Activated CD8-positive, alpha-beta T cell treated with anti-CD3 and anti-CD28 coated beads for 36 hours (primary cell): ENCODE results near the gene TMEM151B. TPM values are rescaled to one million over a fixed set of nuclear protein-coding genes. Genes with fewer than 3 reads are reported as not detected.

Source experiments
- ATAC-seq: fragments of 200-7000 bp; cut with Tn5 transposase; one replicate; pipeline ENCODE4 v1.10.0; 2021; ENCODE audit warnings: mild to moderate bottlenecking, moderate library complexity
- CTCF ChIA-PET: fragments of 350-600 bp; sonication (Branson Sonifier 250); formaldehyde crosslinking; loops from one replicate; lab custom pipeline; 2021; ENCODE audit warnings: antibody characterized with exemption; lab: Charles Lee
- POLR2A ChIA-PET: fragments of 350-600 bp; sonication (Branson Sonifier 250); formaldehyde crosslinking; loops from one replicate; lab custom pipeline; 2021; ENCODE audit warnings: antibody characterized with exemption; lab: Charles Lee
- DNase-seq: peaks from one replicate; pipeline ENCODE4 v3.0.0-alpha.2; 2020
- H3K27ac Mint-ChIP-seq: one replicate; pipeline ENCODE4 v1.8.0; 2021; ENCODE audit warnings: mild to moderate bottlenecking, mixed read lengths
- H3K27me3 Mint-ChIP-seq: one replicate; pipeline ENCODE4 v1.8.0; 2021; ENCODE audit warnings: mixed read lengths
- H3K36me3 Mint-ChIP-seq: one replicate; pipeline ENCODE4 v1.8.0; 2021; ENCODE audit warnings: low read depth, mixed read lengths
- H3K4me1 Mint-ChIP-seq: one replicate; pipeline ENCODE4 v1.8.0; 2021; ENCODE audit warnings: low read depth, mixed read lengths
- H3K4me3 Mint-ChIP-seq: one replicate; pipeline ENCODE4 v1.8.0; 2021; ENCODE audit warnings: mild to moderate bottlenecking, moderate library complexity, mixed read lengths
- H3K9me3 Mint-ChIP-seq: one replicate; pipeline ENCODE4 v1.8.0; 2021; ENCODE audit warnings: mixed read lengths
- intact Hi-C: fragments of 100-400 bp; cut with micrococcal nuclease; formaldehyde crosslinking; loops from one replicate; pipeline ENCODE4 v1.10.0; 2022
- total RNA-seq, 2 experiments: library from RNA; stranded (reverse); gene quantifications; one replicate each; pipeline ENCODE4 v1.2.3, GENCODE V29; 2021
- TF ChIP-seq, protein P1 (sequence below): fragments of 200-600 bp; IDR thresholded peaks from one replicate; pipeline ENCODE4 v1.8.0; 2022; ENCODE audit warnings: antibody characterized with exemption, mild to moderate bottlenecking

TMEM151B gene
- total RNA-seq, 2 experiments from 2014 or later, result 0.05 TPM; not detected in 1

DNA sequence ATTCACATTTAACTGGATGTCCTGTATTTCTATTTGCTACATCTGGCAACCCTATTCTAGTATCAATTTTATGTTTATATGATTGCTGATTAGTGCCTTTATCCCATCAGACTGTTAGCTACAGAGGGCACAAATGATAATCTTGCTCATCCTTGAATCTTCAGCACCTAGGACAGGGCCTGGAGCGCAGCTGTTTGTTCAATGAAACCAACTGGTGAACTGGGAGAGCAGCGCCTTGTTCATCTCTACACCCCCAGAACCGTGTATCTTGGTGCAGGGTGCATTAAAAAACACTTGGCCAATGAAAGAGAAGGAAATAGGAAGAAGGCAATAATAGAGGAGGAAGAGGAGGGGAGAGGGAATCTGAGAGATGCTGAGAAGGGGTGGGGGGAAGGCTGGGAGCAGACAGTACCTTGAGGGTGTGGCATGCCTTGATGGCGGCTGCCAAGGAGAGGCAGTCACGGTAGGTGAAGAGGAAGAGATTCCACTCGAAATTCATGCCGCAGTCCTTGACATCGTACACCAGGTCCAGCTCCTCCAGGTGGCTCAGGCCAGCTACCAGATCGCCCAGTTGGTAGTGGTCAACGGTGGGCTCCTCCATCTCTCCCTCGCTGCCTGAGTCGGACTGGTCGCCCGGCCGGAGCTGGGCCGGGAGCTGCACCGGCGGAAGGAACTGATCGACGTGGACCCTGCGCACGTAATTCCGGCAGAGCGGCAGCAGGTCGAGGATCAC is 15.5 kb downstream of the TMEM151B start:
- ChIA-PET POLR2A (interaction anchor here (1.1 kb wide), 1 partner anchor 15 kb away, joined by 3 read pairs; no protein-coding TSS in a partner anchor), CTCF (interaction anchor here (0.6 to 1.6 kb wide), 3 partner anchors 18 to 19 kb away, joined by 3 to 4 read pairs (median 3); no protein-coding TSS in a partner anchor)
- Mint-ChIP-seq H3K27me3 (peaks cover 37% of the 10 kb centered on the region), H3K9me3 (no peaks in the 10 kb centered on the region), H3K4me1 (no peaks in the 10 kb centered on the region), H3K4me3 (no peak overlapping the region), H3K36me3 (no peaks in the 10 kb centered on the region), H3K27ac (no peak overlapping the region)
- intact Hi-C loops, result no loop called here
- DNase-seq (no peak), ATAC-seq (no peak)
- TF ChIP-seq, protein P1, sequence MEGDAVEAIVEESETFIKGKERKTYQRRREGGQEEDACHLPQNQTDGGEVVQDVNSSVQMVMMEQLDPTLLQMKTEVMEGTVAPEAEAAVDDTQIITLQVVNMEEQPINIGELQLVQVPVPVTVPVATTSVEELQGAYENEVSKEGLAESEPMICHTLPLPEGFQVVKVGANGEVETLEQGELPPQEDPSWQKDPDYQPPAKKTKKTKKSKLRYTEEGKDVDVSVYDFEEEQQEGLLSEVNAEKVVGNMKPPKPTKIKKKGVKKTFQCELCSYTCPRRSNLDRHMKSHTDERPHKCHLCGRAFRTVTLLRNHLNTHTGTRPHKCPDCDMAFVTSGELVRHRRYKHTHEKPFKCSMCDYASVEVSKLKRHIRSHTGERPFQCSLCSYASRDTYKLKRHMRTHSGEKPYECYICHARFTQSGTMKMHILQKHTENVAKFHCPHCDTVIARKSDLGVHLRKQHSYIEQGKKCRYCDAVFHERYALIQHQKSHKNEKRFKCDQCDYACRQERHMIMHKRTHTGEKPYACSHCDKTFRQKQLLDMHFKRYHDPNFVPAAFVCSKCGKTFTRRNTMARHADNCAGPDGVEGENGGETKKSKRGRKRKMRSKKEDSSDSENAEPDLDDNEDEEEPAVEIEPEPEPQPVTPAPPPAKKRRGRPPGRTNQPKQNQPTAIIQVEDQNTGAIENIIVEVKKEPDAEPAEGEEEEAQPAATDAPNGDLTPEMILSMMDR, result no peak

DNA sequence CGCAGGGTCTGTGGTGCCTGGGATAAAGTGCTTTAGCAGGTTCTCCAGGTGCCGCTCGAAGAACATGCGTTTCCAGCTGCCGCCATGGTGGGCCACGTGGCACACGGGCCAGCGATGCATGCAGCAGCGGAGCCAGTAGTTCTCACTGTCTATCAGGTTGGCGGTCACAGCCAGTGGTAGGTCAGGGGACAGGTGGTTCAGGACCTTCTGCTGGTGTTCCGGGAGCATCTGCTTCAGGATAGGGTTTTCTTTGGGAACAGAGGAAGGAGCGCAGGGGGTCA is 16.0 kb downstream of the TMEM151B start:
- Mint-ChIP-seq H3K4me1 (no peaks in the 10 kb centered on the region), H3K4me3 (no peak overlapping the region), H3K36me3 (no peaks in the 10 kb centered on the region), H3K27me3 (peaks cover 40% of the 10 kb centered on the region), H3K9me3 (no peaks in the 10 kb centered on the region), H3K27ac (no peak overlapping the region)
- ATAC-seq, result no peak
- DNase-seq, result no peak
- TF ChIP-seq, protein P1, result no peak
- intact Hi-C loops, result no loop called here
- CTCF ChIA-PET, result interaction anchor here (1.4 kb wide), 1 partner anchor 19 kb away, joined by 4 read pairs; no protein-coding TSS in a partner anchor
- POLR2A ChIA-PET, result no interaction called here

DNA sequence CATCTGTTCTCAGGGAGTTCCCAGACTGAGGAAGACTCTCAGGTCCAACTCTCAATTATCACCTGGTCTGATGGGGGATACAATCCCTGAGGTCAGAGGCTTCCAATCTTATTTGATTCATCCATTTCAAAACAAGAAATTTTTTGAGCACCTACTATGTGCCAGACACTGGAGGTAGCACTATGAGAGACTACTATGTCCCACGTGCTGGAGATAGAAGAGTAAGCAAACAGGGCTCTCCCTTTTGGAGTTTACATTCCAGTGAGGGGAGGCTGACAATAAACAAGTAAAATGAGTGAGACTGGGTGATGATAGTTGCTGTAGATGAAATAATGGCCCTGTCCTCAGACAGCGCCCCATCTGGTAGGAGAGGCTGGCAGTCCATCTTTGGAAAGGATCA is 16.5 kb downstream of the TMEM151B start:
- CTCF ChIA-PET, result interaction anchor here (1.4 kb wide), 1 partner anchor 18 kb away, joined by 4 read pairs; no protein-coding TSS in a partner anchor
- H3K27me3 Mint-ChIP-seq, result peaks cover 44% of the 10 kb centered on the region
- intact Hi-C loops, result no loop called here
- no peak overlapping the region for H3K27ac Mint-ChIP-seq
- TF ChIP-seq, protein P1, result no peak
- no peaks in the 10 kb centered on the region for H3K4me1 Mint-ChIP-seq
- POLR2A ChIA-PET, result no interaction called here
- no peak overlapping the region for H3K4me3 Mint-ChIP-seq
- DNase-seq (no peak), ATAC-seq (no peak)
- no peaks in the 10 kb centered on the region for H3K36me3 Mint-ChIP-seq
- no peaks in the 10 kb centered on the region for H3K9me3 Mint-ChIP-seq

DNA sequence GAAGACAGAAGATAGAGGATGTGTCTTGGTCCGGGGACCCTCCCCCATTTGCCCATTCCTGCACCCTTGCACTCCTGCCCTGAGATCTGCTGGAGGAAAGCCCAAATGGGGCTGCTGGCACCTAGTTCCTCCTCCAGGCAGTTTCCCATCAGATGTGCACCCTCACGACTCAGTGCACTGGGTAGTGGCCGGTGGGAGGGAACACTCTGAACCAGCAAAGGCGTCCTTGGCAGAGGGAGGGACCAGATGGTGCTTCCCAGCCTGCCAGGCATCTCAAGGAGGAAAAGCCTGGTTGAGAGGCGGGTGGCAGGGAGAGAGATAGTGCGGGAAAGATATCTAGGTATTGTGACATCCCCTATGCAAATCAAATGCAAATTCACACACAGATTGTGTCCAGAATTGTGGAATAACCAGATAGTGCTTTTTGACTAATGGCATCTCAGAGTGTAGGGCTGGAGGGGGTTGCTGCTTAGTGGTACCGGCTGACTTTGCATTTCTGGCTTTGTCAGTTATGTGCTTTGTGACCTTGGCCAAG is 19.5 kb downstream of the TMEM151B start:
- TF ChIP-seq, protein P1, result no peak
- POLR2A ChIA-PET, result interaction anchor here (0.5 kb wide), 1 partner anchor 17 kb away, joined by 3 read pairs; no protein-coding TSS in a partner anchor
- H3K36me3 Mint-ChIP-seq, result no peaks in the 10 kb centered on the region
- intact Hi-C loops, result no loop called here
- H3K4me3 Mint-ChIP-seq, result no peak overlapping the region
- DNase-seq (no peak), ATAC-seq (no peak)
- peaks cover 49% of the 10 kb centered on the region for H3K27me3 Mint-ChIP-seq
- H3K27ac Mint-ChIP-seq, result no peak overlapping the region
- no peaks in the 10 kb centered on the region for H3K9me3 Mint-ChIP-seq
- CTCF ChIA-PET, result interaction anchor here (1.8 kb wide), 1 partner anchor 21 kb away, joined by 5 read pairs; no protein-coding TSS in a partner anchor
- no peaks in the 10 kb centered on the region for H3K4me1 Mint-ChIP-seq

DNA sequence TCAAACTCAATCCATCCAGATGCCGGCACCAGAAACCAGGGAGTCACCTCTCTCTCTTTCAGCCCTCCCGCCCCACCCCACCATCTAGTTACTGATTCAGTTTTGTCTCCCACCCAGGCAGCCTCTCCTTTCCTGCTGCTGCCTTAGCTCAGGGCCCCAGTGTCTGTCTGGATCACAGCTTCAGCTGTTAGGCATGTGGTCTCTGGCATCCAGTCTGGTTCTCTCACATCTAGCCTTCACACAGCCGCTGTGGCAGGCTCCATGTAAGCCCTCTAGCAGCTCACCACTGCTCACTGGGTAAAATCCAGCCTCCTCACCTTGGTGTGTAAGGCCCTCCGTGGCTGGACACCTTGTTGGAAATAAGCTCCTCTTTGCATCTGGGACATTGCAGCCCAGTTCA is 21.6 kb downstream of the TMEM151B start:
- no peak overlapping the region for H3K27ac Mint-ChIP-seq
- intact Hi-C loops, result no loop called here
- no peak overlapping the region for H3K4me3 Mint-ChIP-seq
- H3K4me1 Mint-ChIP-seq, result peaks cover under 1% of the 10 kb centered on the region
- H3K27me3 Mint-ChIP-seq, result peaks cover 62% of the 10 kb centered on the region
- DNase-seq, result no peak
- no peaks in the 10 kb centered on the region for H3K9me3 Mint-ChIP-seq
- no peak for ATAC-seq
- ChIA-PET CTCF (interaction anchor here (2.0 to 2.1 kb wide), 2 partner anchors 14 to 23 kb away, joined by 8 to 11 read pairs; no protein-coding TSS in a partner anchor), POLR2A (interaction anchor here (0.7 to 1.5 kb wide), 4 partner anchors 13 to 187 kb away, joined by 3 read pairs; no protein-coding TSS in a partner anchor)
- H3K36me3 Mint-ChIP-seq, result no peaks in the 10 kb centered on the region
- TF ChIP-seq, protein P1, result no peak
